Gastrocnemius medialis (tissue), 4 donors: ENCODE measurements around the gene MRPS10. TPM values are rescaled to one million over a fixed set of nuclear protein-coding genes. Genes with fewer than 3 reads are reported as not detected.

Experiments
- ATAC-seq, 2 donors: fragments of 150-250 bp; one replicate each; pipeline ENCODE4 v1.9.1; 2016
- DNase-seq, 2 donors: peaks; one replicate each; pipeline ENCODE4 v3.0.0-alpha.2; 2019
- H3K27ac ChIP-seq, 4 donors: fragments of 200-600 bp; sonication (generic); 1 replicate in 1 of 4; 2 replicates in 3 of 4; pipeline ENCODE4 v1.5.1; 2016 to 2018; ENCODE audit warnings: mild to moderate bottlenecking in 2 of 4, moderate library complexity in 1 of 4
- H3K27me3 ChIP-seq, 3 donors: fragments of 200-600 bp; sonication (generic) in 2 of 3; 1 replicate in 1 of 3; 2 replicates in 2 of 3; pipeline versions ENCODE4 v1.5.1 to v1.6.0; 2016 to 2019; ENCODE audit warnings: mild to moderate bottlenecking in 1 of 3, moderate library complexity in 1 of 3
- H3K36me3 ChIP-seq, 2 donors: fragments of 200-600 bp; sonication (generic) in 1 of 2; one replicate each; pipeline ENCODE4 v1.5.1; 2017 to 2018
- H3K4me1 ChIP-seq, 2 donors: fragments of 200-600 bp; sonication (generic) in 1 of 2; one replicate each; pipeline ENCODE4 v1.5.1; 2016 to 2017; ENCODE audit warnings: mild to moderate bottlenecking in 2 of 2
- H3K4me3 ChIP-seq, 4 donors: fragments of 200-600 bp; sonication (generic) in 3 of 4; 1 replicate in 1 of 4; 2 replicates in 3 of 4; pipeline ENCODE4 v1.5.1; 2016 to 2019; ENCODE audit warnings: mild to moderate bottlenecking in 2 of 4
- H3K9me3 ChIP-seq, 3 donors: fragments of 200-600 bp; sonication (generic) in 2 of 3; 1 replicate in 1 of 3; 2 replicates in 2 of 3; pipeline ENCODE4 v1.5.1; 2016 to 2019
- POLR2A ChIP-seq, 2 donors: fragments of 450-650 bp; IDR thresholded peaks; one replicate each; pipeline ENCODE4 v1.6.1; 2017; ENCODE audit warnings: antibody characterized with exemption in 2 of 2, mild to moderate bottlenecking in 2 of 2, moderate library complexity in 2 of 2
- in situ Hi-C, 4 donors: fragments of 200-750 bp; cut with MboI; loops; one replicate each; pipeline versions ENCODE4 v1.15.0 to v1.8.0; 2017; ENCODE audit warnings: low sequenced_read_pairs in 4 of 4
- intact Hi-C: fragments of 100-400 bp; cut with DNase I; formaldehyde crosslinking; loops from one replicate; pipeline ENCODE4 v1.15.1; 2023; ENCODE audit warnings: low total_unique reads
- total RNA-seq, 4 donors: library from RNA; depleted of rRNA; stranded (reverse); fragments of >200 nt; gene quantifications; one replicate each; pipeline versions ENCODE4 v1.1.0 to v1.2.3, GENCODE V29; 2016
- TF ChIP-seq, protein P1 (sequence below), 5 experiments: fragments of 450-650 bp in 3 of 5; fragments of 200-600 bp in 2 of 5; sonication (generic) in 2 of 5; IDR thresholded peaks in 4 of 5; conservative IDR thresholded peaks in 1 of 5; 1 replicate in 4 of 5; 2 replicates in 1 of 5; pipeline ENCODE4 v1.5.1; 2016 to 2019; ENCODE audit warnings: antibody characterized with exemption in 5 of 5, mild to moderate bottlenecking in 3 of 5, moderate library complexity in 3 of 5

MRPS10 gene
- total RNA-seq, 4 donors from 2014 or later = 52.2 to 63.7 (median 56.0) TPM

DNA sequence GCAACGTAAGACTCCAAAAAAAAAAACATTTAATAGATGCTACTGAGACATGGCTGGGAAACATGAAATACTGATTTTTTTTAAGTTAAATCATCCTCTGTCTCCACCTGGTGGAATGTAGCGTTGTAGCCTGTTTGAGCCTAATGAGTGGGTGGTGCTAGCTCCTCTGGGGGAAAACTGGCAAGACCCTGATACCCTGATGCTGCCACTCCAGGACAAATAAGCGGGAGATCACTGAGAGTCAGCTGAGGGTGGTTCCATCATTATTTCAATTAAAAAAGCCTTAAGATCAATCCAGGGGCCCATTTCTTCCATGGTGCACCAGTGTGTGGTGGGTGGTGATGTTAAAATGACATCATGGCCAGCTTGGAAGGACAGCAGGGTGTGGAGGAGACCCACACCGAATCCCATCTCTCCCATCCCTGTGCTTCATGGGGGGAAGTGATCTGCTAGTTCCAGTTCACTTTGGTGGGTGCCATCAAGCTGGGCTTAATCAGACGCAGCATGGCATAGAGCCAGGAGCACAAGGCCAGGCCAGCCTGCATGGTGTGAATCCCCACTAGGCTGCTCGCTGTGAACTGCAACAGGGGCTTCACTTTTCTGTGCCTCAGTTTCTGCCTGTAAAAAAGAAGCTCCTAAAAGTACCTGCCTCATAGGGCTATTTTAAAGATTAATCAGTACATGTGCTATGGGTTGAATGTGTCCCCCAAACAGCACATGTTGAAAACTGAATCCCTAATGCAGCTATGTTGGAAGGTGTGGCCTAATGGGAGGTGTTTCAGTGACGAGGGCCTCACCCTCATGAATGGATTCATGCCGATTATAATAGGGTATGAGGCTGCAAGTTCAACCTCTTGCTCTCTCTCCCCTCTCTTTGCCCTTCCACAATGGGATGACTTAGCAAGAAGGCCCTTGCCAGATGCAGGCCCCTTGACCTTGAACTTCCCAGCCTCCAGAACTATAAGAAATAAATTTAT is 13.0 kb upstream of the MRPS10 start:
- no peaks in the 10 kb centered on the region for H3K36me3 ChIP-seq

DNA sequence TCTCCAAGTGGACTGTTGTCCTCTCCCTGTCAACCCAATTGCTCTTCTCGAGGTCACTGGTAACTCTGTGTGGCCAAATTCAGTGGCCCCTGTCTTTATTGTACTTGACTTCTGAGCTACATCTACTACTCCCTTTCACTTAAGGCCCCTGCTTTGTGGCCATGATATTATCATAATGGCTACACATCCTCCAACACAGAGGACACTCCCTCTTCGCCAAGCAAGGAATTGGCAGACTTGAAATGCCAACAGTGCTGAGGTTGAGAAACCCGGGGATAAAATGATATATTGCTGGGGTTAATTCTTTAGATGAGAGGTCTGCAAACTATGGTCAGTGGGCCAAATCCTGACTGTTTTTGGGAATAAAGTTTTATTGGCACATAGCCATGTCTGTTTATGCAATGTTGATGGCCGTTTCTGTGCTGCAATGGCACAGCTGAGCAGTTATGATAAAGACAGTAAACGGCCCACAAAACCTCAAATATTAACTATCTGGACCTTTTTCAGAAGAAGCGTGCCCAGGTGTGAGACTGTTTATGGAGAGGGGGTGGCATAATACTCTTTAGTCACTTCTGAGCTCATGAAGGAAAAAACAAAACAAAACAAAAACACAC is 12.0 kb upstream of the MRPS10 start:
- TF ChIP-seq, protein P1, sequence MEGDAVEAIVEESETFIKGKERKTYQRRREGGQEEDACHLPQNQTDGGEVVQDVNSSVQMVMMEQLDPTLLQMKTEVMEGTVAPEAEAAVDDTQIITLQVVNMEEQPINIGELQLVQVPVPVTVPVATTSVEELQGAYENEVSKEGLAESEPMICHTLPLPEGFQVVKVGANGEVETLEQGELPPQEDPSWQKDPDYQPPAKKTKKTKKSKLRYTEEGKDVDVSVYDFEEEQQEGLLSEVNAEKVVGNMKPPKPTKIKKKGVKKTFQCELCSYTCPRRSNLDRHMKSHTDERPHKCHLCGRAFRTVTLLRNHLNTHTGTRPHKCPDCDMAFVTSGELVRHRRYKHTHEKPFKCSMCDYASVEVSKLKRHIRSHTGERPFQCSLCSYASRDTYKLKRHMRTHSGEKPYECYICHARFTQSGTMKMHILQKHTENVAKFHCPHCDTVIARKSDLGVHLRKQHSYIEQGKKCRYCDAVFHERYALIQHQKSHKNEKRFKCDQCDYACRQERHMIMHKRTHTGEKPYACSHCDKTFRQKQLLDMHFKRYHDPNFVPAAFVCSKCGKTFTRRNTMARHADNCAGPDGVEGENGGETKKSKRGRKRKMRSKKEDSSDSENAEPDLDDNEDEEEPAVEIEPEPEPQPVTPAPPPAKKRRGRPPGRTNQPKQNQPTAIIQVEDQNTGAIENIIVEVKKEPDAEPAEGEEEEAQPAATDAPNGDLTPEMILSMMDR (IDR thresholded peaks at IDR 0.05 in 4 of 5, conservative IDR thresholded peaks at IDR 0.05 in 1 of 5) = no peak
- H3K4me3 ChIP-seq = no peak overlapping the region
- H3K4me1 ChIP-seq = no peaks in the 10 kb centered on the region
- no peaks in the 10 kb centered on the region for H3K27me3 ChIP-seq
- H3K27ac ChIP-seq = no peak overlapping the region
- no peaks in the 10 kb centered on the region for H3K36me3 ChIP-seq
- H3K9me3 ChIP-seq = no peaks in the 10 kb centered on the region
- intact Hi-C loops (no loop called here), in situ Hi-C loops (loop anchor here in 1 of 4 donors (10.0 kb wide), 1 partner anchor 305 kb away; the partner anchor contains the start of genes BYSL and MED20)
- DNase-seq (no peak), ATAC-seq (no peak)

More for the DNA sequence above, 13.0 kb upstream of the MRPS10 start:
- no peak for TF ChIP-seq POLR2A (IDR thresholded peaks at IDR 0.05)
- TF ChIP-seq, protein P1 (IDR thresholded peaks at IDR 0.05 in 4 of 5, conservative IDR thresholded peaks at IDR 0.05 in 1 of 5) = no peak
- no peaks in the 10 kb centered on the region for H3K9me3 ChIP-seq
- no peak overlapping the region for H3K4me3 ChIP-seq
- H3K27me3 ChIP-seq = no peaks in the 10 kb centered on the region
- no peak for DNase-seq
- H3K4me1 ChIP-seq = no peaks in the 10 kb centered on the region
- no peak for ATAC-seq
- in situ Hi-C loops = no loop called here
- H3K27ac ChIP-seq = no peak overlapping the region
- intact Hi-C loops = no loop called here

DNA sequence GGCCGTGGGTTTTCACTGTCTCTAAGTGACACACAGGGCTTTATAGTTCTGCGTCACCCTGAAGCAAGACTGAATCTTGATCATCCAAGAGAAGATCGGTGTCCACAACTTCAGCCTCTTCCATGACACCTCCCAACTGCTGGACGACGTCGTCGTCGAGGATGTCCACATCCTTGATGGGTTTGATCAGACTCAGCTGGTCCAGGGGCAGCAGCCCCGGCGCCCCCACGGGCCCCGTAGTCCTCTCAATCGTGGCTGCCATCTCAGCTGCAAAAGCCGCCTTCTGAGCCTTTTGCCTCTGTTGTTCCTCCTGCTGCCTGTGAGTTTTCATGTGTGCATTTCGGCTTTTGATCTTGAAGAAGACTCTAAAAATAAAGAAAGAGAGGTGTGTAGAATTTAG is 10.6 kb upstream of the MRPS10 start:
- Histone ChIP-seq H3K4me1 (no peaks in the 10 kb centered on the region), H3K27ac (no peak overlapping the region), H3K9me3 (no peaks in the 10 kb centered on the region), H3K36me3 (no peaks in the 10 kb centered on the region), H3K4me3 (no peak overlapping the region), H3K27me3 (no peaks in the 10 kb centered on the region)
- intact Hi-C loops = no loop called here
- TF ChIP-seq POLR2A (IDR thresholded peaks at IDR 0.05) = no peak
- TF ChIP-seq, protein P1 (IDR thresholded peaks at IDR 0.05 in 4 of 5, conservative IDR thresholded peaks at IDR 0.05 in 1 of 5) = no peak
- in situ Hi-C loops = loop anchor here in 1 of 4 donors (10.0 kb wide), 1 partner anchor 304 kb away; the partner anchor contains the start of genes BYSL and MED20
- no peak for ATAC-seq
- DNase-seq = no peak

DNA sequence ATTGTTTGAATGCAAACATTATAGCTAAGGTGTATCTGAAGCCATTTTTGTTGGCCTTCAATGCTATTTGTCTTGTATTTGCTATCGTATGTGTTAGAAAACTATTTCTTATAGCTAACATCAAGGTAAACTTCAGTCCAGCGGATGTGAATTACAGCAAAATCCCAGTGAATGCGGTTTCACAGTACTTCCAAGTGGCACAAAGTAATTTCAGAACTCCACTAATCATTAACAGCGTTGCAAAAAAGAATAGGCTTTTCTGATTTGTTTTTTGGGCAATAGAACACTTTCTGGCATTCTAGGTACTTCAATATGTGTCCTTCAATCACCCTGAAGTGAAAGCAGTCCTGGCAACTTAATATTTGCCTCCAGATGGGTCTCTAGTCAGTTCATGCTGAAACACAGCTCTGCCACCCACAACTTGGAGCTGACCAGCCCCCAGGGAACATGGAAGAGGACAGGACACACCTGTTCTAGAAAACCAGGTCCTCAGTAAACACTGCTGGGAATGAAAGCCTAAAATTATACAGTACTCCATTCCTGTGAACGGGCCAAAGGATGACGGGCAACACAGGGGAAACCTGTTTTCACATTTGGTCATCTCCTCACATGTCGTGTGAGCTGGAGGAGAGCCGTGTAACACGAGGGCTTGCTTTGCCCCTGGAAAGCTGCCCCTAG is 9.7 kb upstream of the MRPS10 start:
- H3K4me1 ChIP-seq = no peaks in the 10 kb centered on the region
- H3K4me3 ChIP-seq = no peak overlapping the region
- no peaks in the 10 kb centered on the region for H3K27me3 ChIP-seq
- no peaks in the 10 kb centered on the region for H3K9me3 ChIP-seq
- DNase-seq (no peak), ATAC-seq (no peak)
- intact Hi-C loops = no loop called here
- no peak for TF ChIP-seq POLR2A (IDR thresholded peaks at IDR 0.05)
- TF ChIP-seq, protein P1 (IDR thresholded peaks at IDR 0.05 in 4 of 5, conservative IDR thresholded peaks at IDR 0.05 in 1 of 5) = no peak
- no peak overlapping the region for H3K27ac ChIP-seq
- H3K36me3 ChIP-seq = no peaks in the 10 kb centered on the region
- in situ Hi-C loops = loop anchor here in 1 of 4 donors (10.0 kb wide), 1 partner anchor 303 kb away; the partner anchor contains the start of genes BYSL and MED20
